Skeletal muscle cell (primary cell): ENCODE measurements around the gene ZBTB17.
"Not testable (repeated sequence)": the region's sequence is repeated elsewhere in the genome, so short reads cannot be mapped to it uniquely, and the experiment has no call there.

ENCODE experiments used
- DNase-seq: peaks from one replicate; pipeline ENCODE4 v3.0.0-alpha.2; 2010; ENCODE audit warnings: low read depth
- H3K4me3 ChIP-seq: 2 replicates; pipeline ENCODE4 v1.5.1; 2011; ENCODE audit warnings: low read depth, mild to moderate bottlenecking, control low read depth, low read length, moderate library complexity

The ZBTB17 gene

DNA sequence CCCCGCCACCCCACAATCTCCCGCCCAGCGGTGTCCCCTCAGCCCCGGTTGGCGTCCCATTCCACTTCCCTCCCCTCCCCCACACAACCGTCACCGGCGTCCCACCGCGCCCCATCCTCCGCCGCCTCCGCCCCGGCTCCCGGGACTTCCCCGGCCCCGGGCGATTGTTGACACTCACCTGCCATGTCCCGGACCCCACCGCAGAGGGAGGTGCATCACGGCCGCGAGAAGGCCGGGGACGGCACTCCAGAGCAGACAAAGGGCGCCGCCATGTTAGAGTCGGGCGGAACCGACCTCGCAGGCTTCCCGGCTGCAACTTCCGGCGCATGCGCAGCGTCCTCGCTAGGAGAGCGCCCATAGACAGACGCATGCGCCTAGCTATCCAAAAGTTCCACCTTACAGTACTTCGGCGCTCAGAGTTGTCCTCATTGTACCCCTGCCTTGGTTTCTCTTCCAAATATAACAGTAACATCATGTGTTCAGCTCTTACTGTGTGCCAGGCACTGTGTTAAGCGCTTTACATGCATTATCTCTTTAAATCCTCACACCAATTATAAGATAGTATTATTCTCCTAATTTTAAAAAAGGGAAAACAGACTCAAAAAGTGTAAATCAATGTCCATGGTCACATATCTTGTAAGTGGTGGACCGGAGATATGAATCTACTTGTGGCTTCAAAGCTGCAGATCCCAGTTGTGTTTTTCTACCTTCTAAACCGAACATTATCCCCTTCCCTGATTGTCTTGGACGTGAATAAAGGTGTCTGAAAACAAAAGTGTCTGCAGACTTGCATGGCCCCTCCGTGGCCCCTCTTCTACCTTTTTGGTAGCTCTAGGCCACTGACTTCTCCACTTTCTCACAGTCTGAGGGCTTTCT lies at the start of gene ZBTB17:
Gene ZBTB17 (minus strand): TSS at position 297 of the 876 bp plus-strand sequence. CDS start 27,606 bp downstream, outside the sequence.
- peak; percentile 68 for DNase-seq
- peak within 1 kb of the TSS; percentile 67 for H3K4me3 ChIP-seq

- no peak overlapping the region for H3K4me3 ChIP-seq
- DNase-seq: no peak
Measured at GRCh38 chr1:16023050-16023653, 47.3 kb upstream of the ZBTB17 start.

- H3K4me3 ChIP-seq: no peak overlapping the region
Measured at GRCh38 chr1:16022393-16022792, 46.5 kb upstream of the ZBTB17 start.

GRCh38 chr1:16021681-16022080 lies 45.8 kb upstream of the ZBTB17 start, which contains the start of gene CLCNKA:
Gene CLCNKA (plus strand): TSS chr1:16022036. CDS start chr1:16022620, 584 bp downstream.
- H3K4me3 ChIP-seq: no peak within 1 kb of the TSS
- no peak for DNase-seq

More at GRCh38 chr1:16022393-16022792, 46.5 kb upstream of the ZBTB17 start:
- no peak for DNase-seq

DNA sequence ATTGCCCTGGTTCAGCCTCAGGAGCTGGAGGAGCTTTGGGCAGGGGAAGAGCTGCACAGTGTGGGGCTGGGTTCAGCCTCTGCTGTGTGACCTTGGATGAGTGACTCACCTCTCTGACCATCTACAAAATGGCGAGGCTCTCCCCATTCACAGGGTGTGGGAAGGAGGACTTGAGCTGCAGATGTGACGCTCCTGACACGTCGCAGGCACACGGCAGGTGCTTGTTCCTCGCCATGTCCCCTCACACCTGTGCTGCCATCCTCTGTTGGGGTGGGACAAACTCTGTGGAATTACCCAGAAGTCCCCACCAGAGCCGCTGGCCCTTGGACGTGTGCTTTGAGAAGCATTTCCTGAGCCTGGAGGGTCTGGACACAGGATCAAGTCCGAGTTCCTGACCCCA lies 45.0 kb upstream of the ZBTB17 start:
- not testable (repeated sequence) for H3K4me3 ChIP-seq, DNase-seq

DNA sequence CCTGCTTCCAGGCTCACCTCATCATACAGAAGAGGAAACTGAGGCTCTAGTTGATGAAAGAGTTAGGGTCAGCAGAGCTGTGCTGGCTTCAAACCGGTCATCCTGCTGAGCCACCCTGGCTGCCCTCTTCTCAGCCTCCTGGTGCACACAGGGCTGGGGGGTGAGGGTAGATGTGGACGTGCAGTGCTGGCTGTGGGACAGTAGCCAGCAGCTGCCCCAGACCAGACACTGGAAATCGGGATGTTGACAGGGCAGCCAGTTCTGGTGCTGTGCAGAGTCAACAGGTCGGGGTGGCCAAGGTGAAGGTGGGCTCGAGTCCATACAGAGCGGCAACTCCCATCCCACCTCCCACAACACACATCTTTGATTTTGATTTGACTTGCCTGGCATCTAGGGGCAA lies 44.4 kb upstream of the ZBTB17 start:
- H3K4me3 ChIP-seq: no peak overlapping the region
- no peak for DNase-seq

DNA sequence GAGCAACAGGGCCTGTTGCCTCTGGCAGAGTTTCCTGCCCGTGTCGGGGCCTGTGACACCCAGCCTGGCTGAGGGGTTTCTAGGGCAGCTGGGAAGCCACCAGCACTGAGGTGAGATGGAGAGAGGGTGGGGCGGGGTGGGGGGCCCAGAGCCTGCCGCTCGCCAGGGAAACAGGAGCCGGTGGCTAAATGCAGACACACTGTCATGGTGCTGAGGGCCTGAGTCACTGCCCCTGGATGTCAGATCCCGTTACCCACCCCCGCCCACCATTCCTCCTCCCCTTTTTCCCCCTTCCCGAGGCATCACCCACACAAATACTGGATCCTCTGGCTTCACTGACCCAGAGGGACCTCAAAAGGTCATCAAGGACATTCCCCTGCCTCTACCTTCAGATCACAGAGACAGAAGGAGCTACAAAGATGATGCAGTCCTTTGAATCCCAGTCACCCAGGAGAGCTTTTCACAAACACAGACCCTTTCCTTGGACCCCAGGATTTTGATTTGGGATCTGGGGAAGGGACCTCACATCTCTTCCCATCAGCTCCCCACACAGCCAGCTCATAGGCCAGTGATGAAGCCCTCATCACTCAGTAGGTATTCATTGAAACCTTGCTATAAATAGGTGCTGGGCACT lies 43.9 kb upstream of the ZBTB17 start:
- no peak overlapping the region for H3K4me3 ChIP-seq
- no peak for DNase-seq

- no peak for DNase-seq
- no peak overlapping the region for H3K4me3 ChIP-seq
Measured at GRCh38 chr1:16018749-16019643, 43.1 kb upstream of the ZBTB17 start.

DNA sequence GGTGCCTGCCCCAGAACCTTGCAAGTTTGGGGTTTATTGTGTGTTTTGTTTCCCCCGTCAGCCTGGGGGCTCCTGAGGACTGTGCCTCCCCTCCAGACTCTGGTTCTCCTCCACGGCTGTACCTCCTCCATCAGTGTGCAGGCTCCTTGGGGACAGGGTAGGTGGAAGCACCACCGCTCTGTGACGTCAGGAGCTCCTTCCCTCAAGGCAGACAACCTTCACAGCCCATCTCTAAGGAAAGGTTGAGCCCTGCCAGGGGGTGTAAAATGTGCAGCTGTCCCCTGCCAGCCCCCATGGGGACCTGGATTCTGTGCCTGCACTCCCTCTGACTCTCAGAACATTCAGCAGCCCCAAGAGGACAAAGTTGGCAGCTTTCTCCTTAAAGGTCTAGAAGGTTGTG lies 42.4 kb upstream of the ZBTB17 start:
- no peak overlapping the region for H3K4me3 ChIP-seq
- no peak for DNase-seq

GRCh38 chr1:16017461-16018303 lies 41.8 kb upstream of the ZBTB17 start, which contains the start of gene HSPB7:
Gene HSPB7 (minus strand): TSS chr1:16018043. CDS start chr1:16017963, 80 bp downstream.
- H3K4me3 ChIP-seq: peak within 1 kb of the TSS; percentile 13
- DNase-seq: peak; percentile 68

GRCh38 chr1:16017076-16017460 lies 41.2 kb upstream of the ZBTB17 start:
- H3K4me3 ChIP-seq: peak overlapping the region; percentile 3
- no peak for DNase-seq

- H3K4me3 ChIP-seq: no peak overlapping the region
- no peak for DNase-seq
Measured at GRCh38 chr1:16015960-16016901, 40.3 kb upstream of the ZBTB17 start.

GRCh38 chr1:16015491-16015890 lies 39.6 kb upstream of the ZBTB17 start:
- no peak for DNase-seq

DNA sequence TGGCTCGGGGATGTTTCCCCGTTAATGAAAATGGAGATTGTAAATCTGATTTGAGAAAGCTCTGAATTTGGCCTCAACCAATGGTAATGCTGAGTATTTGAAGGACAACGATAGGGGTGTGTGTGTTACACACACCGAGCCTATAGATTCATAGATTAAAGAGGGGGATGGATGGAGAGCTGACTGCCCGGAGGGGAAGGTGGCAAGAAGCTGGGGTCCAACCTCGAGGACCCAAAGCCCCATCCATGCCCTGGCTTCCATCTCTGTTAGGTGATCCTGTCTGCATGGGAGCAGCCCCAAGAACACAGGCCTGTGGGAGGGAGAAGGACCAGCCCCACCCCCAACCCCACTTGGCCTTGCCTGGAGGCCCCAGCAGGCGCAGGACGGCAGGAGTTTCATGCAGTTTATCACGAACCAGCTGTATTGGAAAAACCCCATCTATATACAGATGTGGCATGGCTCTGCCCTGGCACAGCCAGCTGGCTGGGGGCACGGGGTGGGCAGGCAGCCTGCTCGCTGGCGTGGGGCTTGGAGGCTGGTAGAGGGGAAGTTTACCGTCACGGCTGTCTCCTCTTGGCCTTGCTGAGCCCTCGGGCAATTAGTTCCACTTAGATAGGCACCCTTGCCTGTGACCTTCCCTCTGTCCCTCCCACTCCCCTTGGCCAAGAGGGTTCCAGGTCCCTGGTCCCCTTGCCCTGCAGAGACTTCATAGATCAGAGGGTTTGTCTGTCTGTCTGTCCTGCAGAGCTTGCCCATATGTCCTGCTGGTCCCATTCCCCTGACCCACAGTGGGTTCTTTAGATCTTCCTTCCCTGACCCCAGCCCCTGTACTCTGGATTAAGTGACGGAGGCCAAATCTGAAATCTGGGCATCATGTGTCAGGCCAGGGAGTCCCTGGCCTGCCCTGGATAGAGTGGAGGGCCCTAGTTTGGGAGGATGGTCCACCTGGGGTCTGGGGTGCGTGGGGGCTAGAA lies 38.9 kb upstream of the ZBTB17 start:
- no peak for DNase-seq
- no peak overlapping the region for H3K4me3 ChIP-seq

More at GRCh38 chr1:16015491-16015890, 39.6 kb upstream of the ZBTB17 start:
- H3K4me3 ChIP-seq: no peak overlapping the region

DNA sequence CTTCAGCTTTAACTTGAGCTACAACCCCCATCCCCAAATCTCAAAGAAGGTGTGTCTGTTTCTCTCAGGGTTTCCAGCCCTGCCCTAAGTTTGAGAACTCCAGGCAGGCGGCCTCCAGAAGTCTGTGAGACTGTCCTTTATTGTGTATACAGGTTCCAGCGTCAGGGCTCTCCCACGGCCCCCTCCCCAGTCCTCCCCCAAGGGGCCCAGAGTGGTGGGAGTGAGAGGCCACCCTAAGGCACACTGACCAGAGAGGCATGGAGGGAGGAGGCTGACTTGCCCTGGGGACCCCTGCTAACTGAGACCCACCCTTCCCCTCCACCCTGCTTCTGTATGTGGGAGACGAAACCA lies 38.0 kb upstream of the ZBTB17 start:
- no peak for DNase-seq
- H3K4me3 ChIP-seq: no peak overlapping the region

GRCh38 chr1:16013220-16013907 lies 37.5 kb upstream of the ZBTB17 start:
- DNase-seq: no peak
- peak overlapping the region; percentile 33 for H3K4me3 ChIP-seq
